H9 (cell line): ENCODE results near the gene DLG2. TPM values are rescaled to one million over a fixed set of nuclear protein-coding genes. Genes with fewer than 3 reads are reported as not detected.

Experiments used
- DNase-seq: peaks from one replicate; pipeline ENCODE4 v3.0.0-alpha.2; 2017
- H2AFZ ChIP-seq: one replicate; pipeline ENCODE4 v1.6.1; 2013; ENCODE audit warnings: mild to moderate bottlenecking, low read length, control low read depth, moderate library complexity
- H2AK5ac ChIP-seq: 2 replicates; pipeline ENCODE4 v1.6.1; 2013; ENCODE audit warnings: low read length, control low read depth, mixed read lengths; ENCODE audit not compliant: insufficient read length
- H2BK120ac ChIP-seq: one replicate; pipeline ENCODE4 v1.6.1; 2013; ENCODE audit warnings: low read depth, mild to moderate bottlenecking, low read length, control low read depth, inconsistent platforms; ENCODE audit not compliant: poor library complexity, severe bottlenecking
- H2BK12ac ChIP-seq: 2 replicates; pipeline ENCODE4 v1.6.1; 2013; ENCODE audit warnings: low read length, control low read depth, mixed read lengths, low read depth; ENCODE audit not compliant: insufficient read length
- H2BK15ac ChIP-seq: 2 replicates; pipeline ENCODE4 v1.6.1; 2013; ENCODE audit warnings: low read depth, low read length, control low read depth
- H2BK20ac ChIP-seq: one replicate; pipeline ENCODE4 v1.6.1; 2013; ENCODE audit warnings: low read depth, mild to moderate bottlenecking, low read length, control low read depth, inconsistent platforms; ENCODE audit not compliant: poor library complexity, severe bottlenecking
- H2BK5ac ChIP-seq: 2 replicates; pipeline ENCODE4 v1.6.1; 2013; ENCODE audit warnings: low read length, control low read depth, mixed read lengths; ENCODE audit not compliant: insufficient read length
- H3K14ac ChIP-seq: 2 replicates; pipeline ENCODE4 v1.6.1; 2013; ENCODE audit warnings: low read length, control low read depth; ENCODE audit not compliant: insufficient read depth
- H3K18ac ChIP-seq: 2 replicates; pipeline ENCODE4 v1.6.1; 2013; ENCODE audit warnings: low read depth, mild to moderate bottlenecking, mixed read lengths, low read length, control low read depth; ENCODE audit not compliant: insufficient read length
- H3K23ac ChIP-seq: 2 replicates; pipeline ENCODE4 v1.6.1; 2013; ENCODE audit warnings: low read length, control low read depth, mixed read lengths, low read depth; ENCODE audit not compliant: insufficient read length
- H3K23me2 ChIP-seq: 2 replicates; pipeline ENCODE4 v1.6.1; 2013; ENCODE audit warnings: low read depth, mild to moderate bottlenecking, mixed read lengths, low read length, control low read depth; ENCODE audit not compliant: insufficient read length, poor library complexity, severe bottlenecking
- H3K27ac ChIP-seq: 2 replicates; pipeline ENCODE4 v1.5.1; 2013; ENCODE audit warnings: low read length, control low read depth, mixed read lengths, low read depth; ENCODE audit not compliant: insufficient read length
- H3K27me3 ChIP-seq: 2 replicates; pipeline ENCODE4 v1.6.1; 2013; ENCODE audit warnings: low read length, control low read depth, inconsistent platforms; ENCODE audit not compliant: insufficient read depth
- H3K4ac ChIP-seq: 2 replicates; pipeline ENCODE4 v1.6.1; 2013; ENCODE audit warnings: low read depth, mild to moderate bottlenecking, control low read depth, inconsistent platforms, low read length, moderate library complexity
- H3K4me1 ChIP-seq: 2 replicates; pipeline ENCODE4 v1.6.1; 2013; ENCODE audit warnings: low read length, control low read depth, inconsistent platforms; ENCODE audit not compliant: insufficient read depth
- H3K4me2 ChIP-seq: 2 replicates; pipeline ENCODE4 v1.6.1; 2013; ENCODE audit warnings: low read length, control low read depth, mixed read lengths; ENCODE audit not compliant: insufficient read length, insufficient read depth
- H3K56ac ChIP-seq: 2 replicates; pipeline ENCODE4 v1.6.1; 2013; ENCODE audit warnings: low read depth, mild to moderate bottlenecking, mixed read lengths, low read length, control low read depth; ENCODE audit not compliant: insufficient read length
- H3K79me1 ChIP-seq: 2 replicates; pipeline ENCODE4 v1.6.1; 2013; ENCODE audit warnings: low read depth, mild to moderate bottlenecking, moderate library complexity, low read length, control low read depth, inconsistent platforms; ENCODE audit not compliant: insufficient read depth, poor library complexity, severe bottlenecking
- H3K79me2 ChIP-seq: 2 replicates; pipeline ENCODE4 v1.6.1; 2013; ENCODE audit warnings: low read length, control low read depth, inconsistent platforms; ENCODE audit not compliant: insufficient read depth
- H3K9ac ChIP-seq: 2 replicates; pipeline ENCODE4 v1.6.1; 2013; ENCODE audit warnings: low read length, control low read depth, mixed read lengths; ENCODE audit not compliant: insufficient read length; ENCODE audit errors: extremely low read depth
- H3K9me3 ChIP-seq: one replicate; pipeline ENCODE4 v1.6.1; 2013; ENCODE audit warnings: low read depth, low read length, inconsistent platforms; ENCODE audit not compliant: control insufficient read depth
- H3T11ph ChIP-seq: one replicate; pipeline ENCODE4 v1.6.1; 2013; ENCODE audit warnings: mild to moderate bottlenecking, low read length, control low read depth, inconsistent platforms
- H4K20me1 ChIP-seq: one replicate; pipeline ENCODE4 v1.6.1; 2013; ENCODE audit not compliant: control insufficient read depth, insufficient read length, insufficient read depth
- H4K5ac ChIP-seq: 2 replicates; pipeline ENCODE4 v1.6.1; 2013; ENCODE audit warnings: low read depth, mild to moderate bottlenecking, mixed read lengths, low read length, control low read depth; ENCODE audit not compliant: insufficient read length
- H4K8ac ChIP-seq: replicated peaks from 2 replicates; pipeline ENCODE4 v1.6.1; 2013; ENCODE audit warnings: low read length, control low read depth, mixed read lengths, low read depth; ENCODE audit not compliant: insufficient read length
- H4K91ac ChIP-seq: 2 replicates; pipeline ENCODE4 v1.6.1; 2013; ENCODE audit warnings: low read depth, mild to moderate bottlenecking, moderate library complexity, mixed read lengths, low read length, control low read depth; ENCODE audit not compliant: insufficient read length
- H3K27ac Mint-ChIP-seq, 3 experiments: 2 replicates in 2 of 3; 3 replicates in 1 of 3; pipeline ENCODE4 v1.8.0; 2020 to 2021; ENCODE audit warnings: mixed read lengths in 3 of 3, mild to moderate bottlenecking in 1 of 3, moderate library complexity in 1 of 3
- H3K27me3 Mint-ChIP-seq: 2 replicates; pipeline ENCODE4 v1.8.0; 2021; ENCODE audit warnings: low read depth, mild to moderate bottlenecking, moderate library complexity, mixed read lengths
- H3K36me3 Mint-ChIP-seq, 3 experiments: 2 replicates in 2 of 3; 3 replicates in 1 of 3; pipeline ENCODE4 v1.8.0; 2020 to 2021; ENCODE audit warnings: low read depth in 3 of 3, mixed read lengths in 3 of 3; ENCODE audit not compliant: insufficient read depth in 1 of 3
- H3K4me1 Mint-ChIP-seq, 2 experiments: 2 replicates each; pipeline ENCODE4 v1.8.0; 2020; ENCODE audit warnings: mixed read lengths in 2 of 2
- H3K4me3 Mint-ChIP-seq, 2 experiments: 2 replicates in 1 of 2; 3 replicates in 1 of 2; pipeline ENCODE4 v1.8.0; 2020 to 2021; ENCODE audit warnings: mild to moderate bottlenecking in 2 of 2, mixed read lengths in 2 of 2, moderate library complexity in 1 of 2
- H3K9me3 Mint-ChIP-seq, 2 experiments: 2 replicates in 1 of 2; 3 replicates in 1 of 2; pipeline ENCODE4 v1.8.0; 2020; ENCODE audit warnings: mild to moderate bottlenecking in 2 of 2, mixed read lengths in 2 of 2, moderate library complexity in 1 of 2
- WGBS: extraction: QIAGEN DNeasy Blood & Tissue Kit; methylation state at CpG from one replicate; pipeline ENCODE4 v1.1.7; 2013; ENCODE audit warnings: missing lambda C conversion rate, low lambda C conversion rate, mixed read lengths; ENCODE audit not compliant: insufficient read length; ENCODE audit errors: extremely low coverage; 5-methylcytosine and 5-hydroxymethylcytosine counted together
- total RNA-seq: library from RNA; stranded (reverse); gene quantifications from 2 replicates; pipeline ENCODE4 v1.2.1, GENCODE V29; 2021
- TF ChIP-seq, protein P1 (sequence below): fragments of 200-600 bp; sonication (generic); conservative IDR thresholded peaks from 3 replicates; pipeline ENCODE4 v1.8.0; 2021; ENCODE audit warnings: antibody characterized with exemption, mild to moderate bottlenecking

DLG2 gene
- total RNA-seq, 1 experiment from 2014 or later = 8.0 TPM

DNA sequence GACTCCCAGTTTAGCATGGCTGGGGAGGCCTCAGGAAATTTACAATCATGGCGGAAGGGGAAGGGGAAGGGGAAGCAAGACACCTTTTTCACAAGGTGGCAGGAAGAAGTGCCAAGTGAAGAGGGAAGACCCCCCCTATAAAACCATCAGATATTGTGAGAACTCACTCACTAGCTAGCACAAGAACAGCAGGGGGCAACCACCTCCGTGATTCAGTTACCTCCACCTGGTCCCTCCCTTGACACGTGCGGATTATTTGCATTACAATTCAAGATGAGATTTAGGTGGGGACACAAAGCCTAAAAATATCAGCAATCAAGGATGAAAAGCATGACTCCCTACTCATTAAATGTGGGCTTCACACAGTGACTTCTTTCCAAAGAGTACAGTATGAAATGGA, 2186.0 kb downstream of the DLG2 start:
- Mint-ChIP-seq H3K4me3 (no peak overlapping the region), H3K27ac (peak overlapping the region in 1 of 3 experiments; percentile 54; a peak in 2 of 7 replicates), H3K9me3 (no peaks in the 10 kb centered on the region; a peak in 1 of 5 replicates), H3K4me1 (peaks cover 0 to 18% of the 10 kb centered on the region in 2 experiments), H3K36me3 (no peaks in the 10 kb centered on the region), H3K27me3 (no peaks in the 10 kb centered on the region)
- no peak overlapping the region for H3K14ac ChIP-seq
- H4K91ac ChIP-seq = no peak overlapping the region
- H3K9ac ChIP-seq = no peak overlapping the region
- H3K56ac ChIP-seq = no peak overlapping the region
- WGBS = no CpG with 5 or more reads among the region's 4 CpGs
- TF ChIP-seq, protein P1, sequence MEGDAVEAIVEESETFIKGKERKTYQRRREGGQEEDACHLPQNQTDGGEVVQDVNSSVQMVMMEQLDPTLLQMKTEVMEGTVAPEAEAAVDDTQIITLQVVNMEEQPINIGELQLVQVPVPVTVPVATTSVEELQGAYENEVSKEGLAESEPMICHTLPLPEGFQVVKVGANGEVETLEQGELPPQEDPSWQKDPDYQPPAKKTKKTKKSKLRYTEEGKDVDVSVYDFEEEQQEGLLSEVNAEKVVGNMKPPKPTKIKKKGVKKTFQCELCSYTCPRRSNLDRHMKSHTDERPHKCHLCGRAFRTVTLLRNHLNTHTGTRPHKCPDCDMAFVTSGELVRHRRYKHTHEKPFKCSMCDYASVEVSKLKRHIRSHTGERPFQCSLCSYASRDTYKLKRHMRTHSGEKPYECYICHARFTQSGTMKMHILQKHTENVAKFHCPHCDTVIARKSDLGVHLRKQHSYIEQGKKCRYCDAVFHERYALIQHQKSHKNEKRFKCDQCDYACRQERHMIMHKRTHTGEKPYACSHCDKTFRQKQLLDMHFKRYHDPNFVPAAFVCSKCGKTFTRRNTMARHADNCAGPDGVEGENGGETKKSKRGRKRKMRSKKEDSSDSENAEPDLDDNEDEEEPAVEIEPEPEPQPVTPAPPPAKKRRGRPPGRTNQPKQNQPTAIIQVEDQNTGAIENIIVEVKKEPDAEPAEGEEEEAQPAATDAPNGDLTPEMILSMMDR = no peak
- H3K4me2 ChIP-seq = no peak overlapping the region
- H4K8ac ChIP-seq = no peak overlapping the region
- no peaks in the 10 kb centered on the region for H3K9me3 ChIP-seq
- no peak overlapping the region for H3K23ac ChIP-seq
- H2BK120ac ChIP-seq = no peak overlapping the region
- H3K23me2 ChIP-seq = no peaks in the 10 kb centered on the region
- H3T11ph ChIP-seq = no peak overlapping the region
- no peak overlapping the region for H2BK15ac ChIP-seq
- H3K4ac ChIP-seq = no peak overlapping the region
- no peak overlapping the region for H2AFZ ChIP-seq
- H4K20me1 ChIP-seq = no peaks in the 10 kb centered on the region
- no peak overlapping the region for H2BK20ac ChIP-seq
- H3K27ac ChIP-seq = no peak overlapping the region
- H3K79me1 ChIP-seq = no peaks in the 10 kb centered on the region
- H3K18ac ChIP-seq = no peak overlapping the region
- H2BK5ac ChIP-seq = no peak overlapping the region
- no peak overlapping the region for H2AK5ac ChIP-seq
- no peaks in the 10 kb centered on the region for H3K79me2 ChIP-seq
- no peak overlapping the region for H2BK12ac ChIP-seq
- peaks cover 3% of the 10 kb centered on the region; the same call in 1 of the 2 replicates for H3K4me1 ChIP-seq
- peak; percentile 38 for DNase-seq
- no peak overlapping the region for H4K5ac ChIP-seq
- no peaks in the 10 kb centered on the region for H3K27me3 ChIP-seq
